ENCODE data around the gene PLAGL2. TPM values are rescaled to one million over a fixed set of nuclear protein-coding genes. Genes with fewer than 3 reads are reported as not detected.
A peak's percentile ranks its signal among the peaks of the same experiment; 100 is the strongest.
"Not testable (repeated sequence)": the region's sequence is repeated elsewhere in the genome, so short reads cannot be mapped to it uniquely, and the experiment has no call there.

PLAGL2 gene
- total RNA-seq, 1 donor from 2014 or later, result 126 TPM

DNA sequence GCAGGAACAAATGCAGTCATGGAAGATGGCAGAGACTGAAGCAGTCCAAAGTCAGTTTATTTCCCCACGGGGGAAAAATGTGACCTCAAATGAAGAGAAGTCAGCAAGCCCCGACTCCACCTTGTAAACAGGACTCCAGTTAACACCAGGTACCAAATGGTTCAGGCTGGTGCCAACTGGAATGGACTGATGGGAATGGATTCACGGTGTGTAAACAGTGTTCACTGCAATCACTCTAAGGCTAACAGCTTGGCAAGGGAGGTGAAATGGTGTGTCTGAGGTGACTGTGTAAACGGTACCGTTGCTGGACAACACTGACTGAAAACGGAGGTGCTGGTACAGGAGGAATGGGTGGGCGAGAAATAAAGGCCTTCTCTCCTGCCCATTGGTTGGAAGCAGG lies 12.0 kb downstream of the PLAGL2 start:
- Mint-ChIP-seq H3K4me3 (ENCODE audit: low read depth) (no peak overlapping the region), H3K36me3 (ENCODE audit: low read depth) (peaks cover 90% of the 10 kb centered on the region), H3K27ac (no peak overlapping the region), H3K27me3 (ENCODE audit: low read depth) (no peaks in the 10 kb centered on the region), H3K9me3 (no peaks in the 10 kb centered on the region), H3K4me1 (ENCODE audit: low read depth) (peaks cover 31% of the 10 kb centered on the region)
- no peak for DNase-seq (ENCODE audit: low spot score)
- intact Hi-C loops (cut with micrococcal nuclease), result no loop called here

DNA sequence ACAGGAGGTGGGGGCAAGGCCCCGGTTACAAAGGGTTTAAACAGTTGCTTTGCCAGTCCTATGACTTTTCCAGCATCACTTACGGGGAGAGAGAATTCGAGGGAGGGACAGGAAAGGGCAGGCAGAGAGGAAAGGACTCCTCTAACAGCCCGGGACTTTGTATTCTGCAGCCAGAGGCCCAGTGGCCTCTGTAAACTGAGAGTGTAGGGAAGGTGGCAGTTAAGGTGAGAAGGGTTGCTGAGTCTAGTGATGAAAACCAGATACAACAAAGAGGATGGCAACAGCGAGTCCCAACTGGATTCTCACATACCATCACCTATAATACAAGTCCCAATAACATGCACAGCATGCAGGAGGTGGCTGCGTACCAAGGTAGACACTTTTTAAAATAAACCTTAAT lies 13.5 kb downstream of the PLAGL2 start:
- Mint-ChIP-seq H3K36me3 (ENCODE audit: low read depth) (peaks cover 81% of the 10 kb centered on the region), H3K4me1 (ENCODE audit: low read depth) (peaks cover 24% of the 10 kb centered on the region), H3K27ac (peak overlapping the region; percentile 31), H3K27me3 (ENCODE audit: low read depth) (no peaks in the 10 kb centered on the region), H3K9me3 (no peaks in the 10 kb centered on the region), H3K4me3 (ENCODE audit: low read depth) (no peak overlapping the region)
- DNase-seq (ENCODE audit: low spot score), result no peak
- intact Hi-C loops (cut with micrococcal nuclease), result no loop called here

DNA sequence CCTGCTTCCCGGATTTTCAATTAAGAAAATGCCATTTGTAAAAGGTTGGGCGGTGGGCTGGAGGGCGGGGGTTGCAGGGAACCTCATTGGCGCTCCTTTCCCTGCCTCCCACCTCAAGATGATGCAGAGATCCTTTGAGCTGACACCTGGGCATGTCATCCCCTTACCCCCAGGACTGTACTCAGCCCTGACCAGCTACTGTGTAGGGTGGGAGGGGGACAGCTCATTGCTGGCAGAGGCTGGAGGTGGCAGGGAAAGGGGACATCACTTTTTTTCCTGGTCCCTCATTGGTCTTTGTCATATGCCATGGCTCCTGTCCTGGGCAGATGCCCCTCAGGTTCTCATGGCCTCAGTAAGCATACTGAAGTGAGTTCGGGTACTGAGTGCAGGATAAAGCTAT lies 14.2 kb downstream of the PLAGL2 start:
- intact Hi-C loops (cut with micrococcal nuclease); H3K4me3 Mint-ChIP-seq (ENCODE audit: low read depth); H3K27ac Mint-ChIP-seq; H3K9me3 Mint-ChIP-seq; DNase-seq (ENCODE audit: low spot score); H3K27me3 Mint-ChIP-seq (ENCODE audit: low read depth): not testable (repeated sequence)
- H3K36me3 Mint-ChIP-seq (ENCODE audit: low read depth), result peaks cover 78% of the 10 kb centered on the region
- peaks cover 25% of the 10 kb centered on the region for H3K4me1 Mint-ChIP-seq (ENCODE audit: low read depth)

DNA sequence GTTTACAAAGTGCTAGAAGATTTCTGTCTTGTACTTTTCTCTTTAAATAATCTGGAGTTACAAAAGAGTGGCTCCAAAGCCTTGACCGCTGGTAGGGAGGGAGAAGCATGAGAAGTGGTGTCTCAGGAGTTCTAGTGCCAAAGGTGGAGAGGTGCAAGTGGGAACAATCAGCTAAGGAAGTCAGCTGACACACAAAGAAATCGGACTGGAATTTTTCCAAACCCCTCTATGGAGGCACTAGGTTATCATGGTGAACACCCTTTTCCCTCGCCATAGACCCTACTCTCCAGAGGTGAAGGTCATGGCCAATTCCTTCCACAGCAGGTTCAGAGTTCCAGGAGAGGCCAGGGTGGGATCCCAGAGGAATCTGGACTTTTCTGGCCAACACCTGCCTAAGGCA lies 14.8 kb downstream of the PLAGL2 start:
- Mint-ChIP-seq H3K4me3 (ENCODE audit: low read depth) (no peak overlapping the region), H3K27me3 (ENCODE audit: low read depth) (no peaks in the 10 kb centered on the region), H3K36me3 (ENCODE audit: low read depth) (peaks cover 72% of the 10 kb centered on the region), H3K27ac (no peak overlapping the region), H3K4me1 (ENCODE audit: low read depth) (peaks cover 25% of the 10 kb centered on the region), H3K9me3 (no peaks in the 10 kb centered on the region)
- DNase-seq (ENCODE audit: low spot score), result no peak
- intact Hi-C loops (cut with micrococcal nuclease), result no loop called here

DNA sequence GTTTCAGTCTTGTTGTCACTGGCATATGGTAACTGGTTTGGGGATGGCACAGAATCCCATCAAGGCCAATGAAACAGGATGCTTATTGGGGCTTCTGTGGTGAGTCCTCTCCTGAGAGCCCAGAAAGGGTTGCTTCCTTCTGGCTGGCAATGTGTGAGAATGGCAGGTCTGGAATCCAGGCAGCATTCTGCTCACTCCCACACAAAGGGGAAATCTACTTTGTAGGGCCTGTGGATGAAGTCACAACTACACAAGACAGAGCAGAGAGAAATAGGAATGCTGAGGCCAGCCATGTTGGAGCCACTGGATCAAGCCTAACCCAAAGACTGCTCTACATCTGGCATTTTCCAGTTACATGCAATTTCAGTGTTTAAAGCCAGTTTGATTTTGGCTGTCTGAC lies 15.7 kb downstream of the PLAGL2 start:
- H3K36me3 Mint-ChIP-seq (ENCODE audit: low read depth), result peaks cover 64% of the 10 kb centered on the region
- no peaks in the 10 kb centered on the region for H3K27me3 Mint-ChIP-seq (ENCODE audit: low read depth)
- H3K27ac Mint-ChIP-seq, result no peak overlapping the region
- no peaks in the 10 kb centered on the region for H3K9me3 Mint-ChIP-seq
- no peak for DNase-seq (ENCODE audit: low spot score)
- H3K4me1 Mint-ChIP-seq (ENCODE audit: low read depth), result peaks cover 25% of the 10 kb centered on the region
- intact Hi-C loops (cut with micrococcal nuclease), result no loop called here
- H3K4me3 Mint-ChIP-seq (ENCODE audit: low read depth), result no peak overlapping the region

DNA sequence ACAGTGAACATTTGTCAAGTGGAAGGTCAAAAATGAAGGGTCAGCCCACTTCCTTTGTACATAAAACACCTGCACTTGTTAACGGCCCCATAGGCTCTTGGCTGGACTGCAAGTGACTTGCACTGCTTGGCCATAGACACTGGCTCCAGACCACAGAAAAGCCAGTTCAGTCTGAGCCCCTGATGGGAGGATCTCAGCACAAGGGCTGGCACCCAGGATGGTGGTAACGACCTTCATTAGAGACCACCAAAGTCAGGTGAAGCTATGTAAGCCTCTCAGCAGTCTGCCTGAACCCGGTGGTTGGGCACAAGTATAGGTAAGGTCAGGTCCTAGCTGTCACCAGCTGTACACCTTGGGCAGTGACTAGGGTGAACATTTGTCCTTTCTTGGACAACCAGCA lies 16.1 kb downstream of the PLAGL2 start:
- H3K4me3 Mint-ChIP-seq (ENCODE audit: low read depth), result no peak overlapping the region
- no peak overlapping the region for H3K27ac Mint-ChIP-seq
- no peak for DNase-seq (ENCODE audit: low spot score)
- no peaks in the 10 kb centered on the region for H3K27me3 Mint-ChIP-seq (ENCODE audit: low read depth)
- no peaks in the 10 kb centered on the region for H3K9me3 Mint-ChIP-seq
- H3K36me3 Mint-ChIP-seq (ENCODE audit: low read depth), result peaks cover 60% of the 10 kb centered on the region
- peaks cover 25% of the 10 kb centered on the region for H3K4me1 Mint-ChIP-seq (ENCODE audit: low read depth)
- intact Hi-C loops (cut with micrococcal nuclease), result no loop called here

DNA sequence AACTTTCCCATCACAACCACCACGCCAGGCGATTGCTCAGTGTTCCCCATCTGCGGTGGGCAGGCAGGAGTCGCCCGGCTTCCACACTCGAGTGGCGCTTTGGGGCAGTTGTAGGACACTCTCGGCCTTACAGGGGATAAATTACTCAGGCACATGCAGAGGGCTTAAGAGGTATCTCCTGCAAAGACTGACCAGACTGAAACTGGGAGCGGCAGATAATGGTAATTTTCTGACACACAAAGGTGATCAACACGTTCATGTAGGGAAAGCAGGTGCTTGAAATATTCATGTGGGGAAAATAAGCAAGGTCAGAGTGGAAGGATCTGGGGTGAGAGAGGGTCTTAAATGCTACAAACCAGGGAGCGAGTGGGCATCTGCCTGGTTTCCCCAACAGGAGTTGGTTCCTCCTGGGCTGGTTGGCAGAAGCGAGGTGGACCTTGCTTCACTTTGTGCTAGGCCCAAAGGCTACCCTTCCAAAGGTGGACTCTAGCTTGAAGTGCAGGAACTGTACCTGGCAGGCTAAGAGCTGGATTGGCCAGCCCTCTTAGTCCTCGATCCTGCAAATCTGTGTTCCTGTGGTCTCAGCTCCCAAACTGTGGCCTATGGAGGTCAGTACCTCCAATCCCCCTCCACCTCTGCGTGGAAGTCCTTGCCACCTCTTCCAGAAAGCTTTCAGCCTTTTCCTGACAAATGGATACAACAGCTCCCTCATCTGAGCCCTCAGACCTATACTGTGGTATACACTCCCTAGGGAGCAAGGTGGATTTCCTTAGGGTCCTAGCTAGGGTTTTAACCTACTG lies 16.7 kb downstream of the PLAGL2 start:
- H3K36me3 Mint-ChIP-seq (ENCODE audit: low read depth), result peaks cover 54% of the 10 kb centered on the region
- peaks cover 25% of the 10 kb centered on the region for H3K4me1 Mint-ChIP-seq (ENCODE audit: low read depth)

DNA sequence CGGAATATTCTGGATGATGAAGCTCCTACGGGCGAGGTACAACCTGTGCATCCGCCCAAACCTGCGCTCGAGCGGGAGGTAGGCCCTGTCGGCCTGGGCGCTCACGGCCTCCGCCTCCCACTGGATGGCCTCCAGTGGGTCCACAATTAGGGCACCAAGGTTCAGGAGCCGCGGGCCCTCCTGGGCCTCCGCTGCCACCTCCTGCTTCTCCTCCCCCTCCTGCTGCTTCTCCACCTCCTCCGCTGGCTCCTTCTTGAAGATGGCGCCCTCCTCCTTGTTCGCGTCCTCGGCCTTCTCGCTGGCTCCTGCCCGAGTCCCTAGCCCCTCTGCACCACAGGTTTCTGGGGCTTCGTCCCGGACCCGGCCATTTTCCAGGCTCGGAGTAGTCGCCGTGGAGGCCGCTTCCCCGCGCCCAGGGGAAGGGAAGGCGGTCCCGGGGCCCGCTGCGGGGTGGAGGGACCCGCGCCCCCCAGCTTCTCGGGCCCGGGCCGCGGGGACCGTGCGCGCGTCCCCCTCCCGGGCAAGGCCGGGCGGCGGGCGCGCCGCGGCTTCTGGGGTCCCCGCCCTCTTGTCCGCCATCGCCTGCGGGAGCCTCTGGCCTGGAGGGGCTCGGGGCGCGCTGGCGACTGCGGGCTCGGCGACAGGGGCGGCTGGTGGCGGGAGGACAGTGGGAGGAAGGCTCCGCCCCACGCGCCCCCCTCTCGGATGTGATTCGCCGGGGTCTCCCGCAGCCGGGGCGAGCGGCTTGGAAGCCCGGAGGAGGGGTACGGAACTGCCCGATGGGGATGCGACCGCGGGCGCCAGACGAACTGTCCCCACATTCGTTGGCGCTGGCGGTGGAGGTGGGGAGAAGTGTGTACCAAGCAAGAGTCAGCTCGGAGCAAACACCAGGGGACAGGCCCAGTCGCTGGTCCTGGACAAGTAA lies 17.6 kb downstream of the PLAGL2 start:
- intact Hi-C loops (cut with micrococcal nuclease), result no loop called here
- Mint-ChIP-seq H3K27ac (peak overlapping the region; percentile 14), H3K9me3 (no peaks in the 10 kb centered on the region), H3K4me1 (ENCODE audit: low read depth) (peaks cover 23% of the 10 kb centered on the region), H3K27me3 (ENCODE audit: low read depth) (no peaks in the 10 kb centered on the region), H3K36me3 (ENCODE audit: low read depth) (peaks cover 45% of the 10 kb centered on the region), H3K4me3 (ENCODE audit: low read depth) (peak overlapping the region; percentile 71)
- no peak for DNase-seq (ENCODE audit: low spot score)

More for the DNA sequence above, 16.7 kb downstream of the PLAGL2 start:
- peak overlapping the region; percentile 27 for H3K27ac Mint-ChIP-seq
- H3K4me3 Mint-ChIP-seq (ENCODE audit: low read depth), result peak overlapping the region; percentile 65
- no peak for DNase-seq (ENCODE audit: low spot score)
- no peaks in the 10 kb centered on the region for H3K27me3 Mint-ChIP-seq (ENCODE audit: low read depth)
- intact Hi-C loops (cut with micrococcal nuclease), result no loop called here
- no peaks in the 10 kb centered on the region for H3K9me3 Mint-ChIP-seq

DNA sequence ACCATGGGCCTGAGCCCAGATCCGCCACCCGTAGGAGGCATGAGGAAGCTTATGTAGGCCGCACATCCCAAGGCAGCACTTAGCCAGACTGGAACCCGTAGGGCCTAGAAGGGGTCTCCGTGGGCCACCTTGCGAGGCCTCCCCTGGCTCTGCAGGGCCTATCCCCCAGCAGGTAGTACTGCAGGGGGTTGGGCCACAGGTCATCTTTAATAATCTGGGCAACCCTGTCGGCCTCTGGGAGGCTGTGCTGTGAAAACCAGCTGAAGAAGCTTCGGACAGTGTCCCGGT lies 18.5 kb downstream of the PLAGL2 start:
- DNase-seq (ENCODE audit: low spot score), result no peak
- Mint-ChIP-seq H3K9me3 (no peaks in the 10 kb centered on the region), H3K4me1 (ENCODE audit: low read depth) (peaks cover 18% of the 10 kb centered on the region), H3K36me3 (ENCODE audit: low read depth) (peaks cover 39% of the 10 kb centered on the region), H3K27ac (no peak overlapping the region), H3K27me3 (ENCODE audit: low read depth) (no peaks in the 10 kb centered on the region), H3K4me3 (ENCODE audit: low read depth) (no peak overlapping the region)
- intact Hi-C loops (cut with micrococcal nuclease), result no loop called here

DNA sequence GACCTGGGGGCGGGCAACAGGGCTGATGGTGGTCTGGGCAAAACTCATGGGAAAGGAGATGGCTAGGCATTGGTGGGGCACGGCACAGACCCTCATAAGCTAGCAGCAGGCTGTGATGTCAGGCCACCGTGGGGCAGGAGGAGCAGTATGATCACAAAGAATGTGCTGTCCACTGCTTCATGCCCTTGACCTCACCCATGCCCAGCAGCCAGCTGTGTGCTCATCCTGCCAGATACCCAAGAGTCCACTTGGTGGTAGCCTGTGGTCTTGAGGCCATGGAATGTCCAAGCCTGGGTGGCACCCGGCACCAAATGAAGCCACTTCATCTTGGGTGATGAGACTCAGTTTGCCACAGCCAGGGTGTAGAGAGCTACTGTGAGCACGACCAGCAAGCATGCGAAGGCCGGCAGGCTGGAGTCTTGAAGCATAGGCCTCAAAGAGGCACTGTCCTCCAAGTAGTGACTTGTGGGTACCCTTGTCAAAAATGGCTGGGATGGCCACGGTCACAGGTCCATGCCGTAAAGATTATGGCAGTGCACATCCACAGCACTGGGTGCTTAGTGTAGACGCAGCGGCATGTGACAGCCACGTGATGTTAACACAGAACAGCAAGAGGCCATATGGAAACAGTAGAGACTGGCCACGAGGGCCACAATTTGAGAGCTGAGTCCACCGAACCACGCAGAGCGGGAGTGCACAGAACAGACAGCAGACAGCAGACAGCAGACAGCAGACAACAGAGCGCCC lies 19.0 kb downstream of the PLAGL2 start:
- DNase-seq (ENCODE audit: low spot score), result no peak
- Mint-ChIP-seq H3K27ac (no peak overlapping the region), H3K27me3 (ENCODE audit: low read depth) (no peaks in the 10 kb centered on the region), H3K9me3 (no peaks in the 10 kb centered on the region), H3K4me3 (ENCODE audit: low read depth) (peak overlapping the region; percentile 67), H3K36me3 (ENCODE audit: low read depth) (peaks cover 34% of the 10 kb centered on the region), H3K4me1 (ENCODE audit: low read depth) (peaks cover 16% of the 10 kb centered on the region)
- intact Hi-C loops (cut with micrococcal nuclease), result no loop called here

DNA sequence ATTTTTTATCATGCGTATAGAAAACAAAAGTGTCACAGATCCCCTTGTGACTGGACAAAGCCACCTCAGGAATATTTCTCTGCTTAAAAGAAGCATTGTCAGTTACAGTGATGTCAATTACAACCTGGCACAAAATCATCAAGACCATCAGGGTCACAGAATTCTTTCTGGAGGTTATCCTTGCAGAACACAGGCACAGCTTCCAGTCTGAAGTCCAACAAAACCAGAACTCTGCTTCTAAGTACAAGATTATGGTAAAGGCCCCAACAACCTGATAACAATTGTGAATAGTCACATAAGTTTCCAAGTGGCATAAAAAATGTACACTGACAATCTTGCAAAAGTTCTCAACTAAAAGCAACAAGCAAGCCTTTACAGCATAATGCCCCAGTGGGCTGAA lies 21.0 kb downstream of the PLAGL2 start:
- no peak overlapping the region for H3K4me3 Mint-ChIP-seq (ENCODE audit: low read depth)

DNA sequence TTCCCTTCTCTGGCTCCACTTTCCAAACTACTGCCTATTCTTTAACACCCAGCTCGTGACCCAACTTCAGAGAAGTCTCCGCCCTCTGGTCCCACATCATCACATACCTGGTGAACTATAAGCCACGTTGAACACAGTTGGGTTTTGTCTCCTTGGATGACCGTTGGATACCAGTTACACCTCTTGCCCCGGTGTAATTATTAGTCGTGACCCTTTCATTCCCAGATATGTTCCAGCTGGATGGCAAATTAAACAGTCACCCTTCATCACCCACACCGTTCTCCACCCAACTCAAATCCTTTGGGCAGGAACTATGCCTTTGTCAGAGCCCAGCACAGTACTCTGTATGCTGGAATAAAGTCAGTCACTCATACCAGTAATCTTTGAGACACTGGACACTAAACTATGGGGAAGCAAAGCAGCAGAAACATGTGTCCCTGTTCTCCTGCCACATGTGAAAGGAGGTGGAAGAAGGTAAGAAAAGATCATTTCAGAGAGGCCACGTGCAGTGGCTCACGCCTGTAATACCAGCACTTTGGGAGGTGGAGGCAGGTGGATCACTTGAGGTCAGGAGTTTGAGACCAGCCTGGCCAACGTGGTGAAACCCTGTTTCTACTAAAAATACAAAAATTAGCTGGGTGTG lies 22.5 kb downstream of the PLAGL2 start:
- no peak for DNase-seq (ENCODE audit: low spot score)
- Mint-ChIP-seq H3K27ac (no peak overlapping the region), H3K9me3 (no peaks in the 10 kb centered on the region), H3K4me1 (ENCODE audit: low read depth) (peaks cover 4% of the 10 kb centered on the region), H3K36me3 (ENCODE audit: low read depth) (peaks cover 7% of the 10 kb centered on the region), H3K4me3 (ENCODE audit: low read depth) (no peak overlapping the region), H3K27me3 (ENCODE audit: low read depth) (no peaks in the 10 kb centered on the region)
- intact Hi-C loops (cut with micrococcal nuclease), result no loop called here

More for the DNA sequence above, 21.0 kb downstream of the PLAGL2 start:
- H3K36me3 Mint-ChIP-seq (ENCODE audit: low read depth), result peaks cover 16% of the 10 kb centered on the region
- H3K9me3 Mint-ChIP-seq, result no peaks in the 10 kb centered on the region
- no peaks in the 10 kb centered on the region for H3K27me3 Mint-ChIP-seq (ENCODE audit: low read depth)
- H3K27ac Mint-ChIP-seq, result no peak overlapping the region
- H3K4me1 Mint-ChIP-seq (ENCODE audit: low read depth), result peaks cover 12% of the 10 kb centered on the region
- DNase-seq (ENCODE audit: low spot score), result no peak
- intact Hi-C loops (cut with micrococcal nuclease), result no loop called here

All from activated T-helper 2 cell treated with anti-CD3 and anti-CD28 coated beads, Interferon-gamma antibody, Interleukin-2, Interleukin-4, amounts not matched to agents 10 μg/mL and 5 μg/mL and 100 μg/mL, durations not matched to agents 14 hours and 24 hours and 36 hours (primary cell).